ENCODE results near the gene FMO5.
"Not testable (repeated sequence)": the region's sequence is repeated elsewhere in the genome, so short reads cannot be mapped to it uniquely, and the experiment has no call there.

- not testable (repeated sequence) for TF ChIP-seq LEF1 (IDR thresholded peaks at IDR 0.05; ENCODE audit: borderline replicate concordance); NFRKB (IDR thresholded peaks at IDR 0.05); SP1 (IDR thresholded peaks at IDR 0.05); FOXM1 (IDR thresholded peaks at IDR 0.05; ENCODE audit: borderline replicate concordance)
Observed at GRCh38 chr1:147231032-147231431, 5.9 kb upstream of the FMO5 start.

All from HEK293T (cell line).